Measurements from ENCODE around the gene RAB14.

Gene RAB14

DNA sequence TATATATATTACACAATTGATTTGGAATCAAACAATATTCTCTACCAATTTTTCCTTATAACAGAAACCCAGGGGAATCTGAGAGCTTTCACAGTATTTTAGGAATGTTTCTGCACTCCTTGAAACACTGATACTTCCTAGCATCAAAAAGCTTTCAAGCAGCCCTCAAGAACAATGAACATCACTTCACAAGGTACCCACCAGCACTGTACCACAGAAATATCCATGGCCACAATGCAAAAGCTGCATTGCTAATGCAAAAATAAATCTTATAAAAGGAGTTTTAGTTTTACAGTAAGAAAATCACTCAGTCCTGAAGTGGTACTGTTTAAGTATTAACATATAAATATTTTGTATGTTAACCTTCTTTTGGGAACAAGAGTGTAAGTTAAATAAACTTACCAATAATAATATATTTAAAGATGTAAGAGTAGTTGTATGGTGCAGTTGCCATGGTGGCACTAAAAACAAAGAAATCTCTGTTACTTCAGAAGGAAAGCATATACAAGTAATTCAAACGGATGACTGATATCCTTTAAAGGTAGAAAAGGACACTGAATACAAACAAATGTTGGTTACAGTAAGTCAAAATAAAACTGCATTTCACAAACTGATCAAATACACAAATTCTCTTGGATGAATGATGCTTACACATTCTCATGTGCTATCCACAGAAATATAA, 8.6 kb downstream of the RAB14 start:
- H3K27me3 ChIP-seq (ENCODE audit: control insufficient read depth, insufficient read depth, low read length, poor library complexity, severe bottlenecking) = no peaks in the 10 kb centered on the region
- H3K4me1 ChIP-seq (ENCODE audit: control insufficient read depth, insufficient read depth, low read length) = no peaks in the 10 kb centered on the region
- H3K9me3 ChIP-seq (ENCODE audit: control insufficient read depth, low read length) = no peaks in the 10 kb centered on the region
- WGBS, 2 experiments = 80 to 92% methylated on average over 1 of the region's 1 CpG
- H3K27ac ChIP-seq (ENCODE audit: insufficient read depth, low read depth, low read length, poor library complexity, severe bottlenecking) = no peak overlapping the region
- H3K36me3 ChIP-seq (ENCODE audit: control insufficient read depth, insufficient read depth, low read length) = no peaks in the 10 kb centered on the region
- no peak overlapping the region for H3K4me3 ChIP-seq (ENCODE audit: insufficient read depth, low read depth, low read length)

- Histone ChIP-seq H3K27me3 (ENCODE audit: control insufficient read depth, insufficient read depth, low read length, poor library complexity, severe bottlenecking) (no peaks in the 10 kb centered on the region), H3K9me3 (ENCODE audit: control insufficient read depth, low read length) (no peaks in the 10 kb centered on the region), H3K27ac (ENCODE audit: insufficient read depth, low read depth, low read length, poor library complexity, severe bottlenecking) (no peak overlapping the region), H3K36me3 (ENCODE audit: control insufficient read depth, insufficient read depth, low read length) (no peaks in the 10 kb centered on the region), H3K4me1 (ENCODE audit: control insufficient read depth, insufficient read depth, low read length) (no peaks in the 10 kb centered on the region), H3K4me3 (ENCODE audit: insufficient read depth, low read depth, low read length) (no peak overlapping the region)
- 100% methylated on average over 1 of the region's 1 CpG for WGBS, 2 experiments
Observed at GRCh38 chr9:121192518-121192917, 9.2 kb downstream of the RAB14 start.

DNA sequence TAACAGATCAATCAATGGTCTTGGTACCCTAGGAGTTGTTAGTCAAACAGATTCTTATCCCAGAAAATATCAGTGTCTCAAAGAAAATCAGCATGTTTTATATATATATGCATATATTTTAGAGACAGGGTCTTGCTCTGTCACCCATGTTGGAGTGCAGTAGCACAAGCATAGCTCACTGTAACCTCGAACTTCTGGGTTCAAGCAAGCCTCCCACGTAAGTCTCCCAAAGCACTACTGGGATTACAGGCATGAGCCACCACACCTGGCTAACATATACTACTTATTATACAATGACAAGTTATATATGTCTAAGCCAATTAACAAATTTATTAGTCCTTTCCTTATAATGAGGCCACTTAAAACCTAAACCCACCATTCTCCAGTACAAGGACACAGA, 10.4 kb downstream of the RAB14 start:
- Histone ChIP-seq H3K9me3 (ENCODE audit: control insufficient read depth, low read length) (no peaks in the 10 kb centered on the region), H3K36me3 (ENCODE audit: control insufficient read depth, insufficient read depth, low read length) (no peaks in the 10 kb centered on the region), H3K4me3 (ENCODE audit: insufficient read depth, low read depth, low read length) (no peak overlapping the region), H3K27me3 (ENCODE audit: control insufficient read depth, insufficient read depth, low read length, poor library complexity, severe bottlenecking) (no peaks in the 10 kb centered on the region), H3K27ac (ENCODE audit: insufficient read depth, low read depth, low read length, poor library complexity, severe bottlenecking) (no peak overlapping the region), H3K4me1 (ENCODE audit: control insufficient read depth, insufficient read depth, low read length) (no peaks in the 10 kb centered on the region)
- 94 to 96% methylated on average over 2 of the region's 2 CpGs for WGBS, 2 experiments

DNA sequence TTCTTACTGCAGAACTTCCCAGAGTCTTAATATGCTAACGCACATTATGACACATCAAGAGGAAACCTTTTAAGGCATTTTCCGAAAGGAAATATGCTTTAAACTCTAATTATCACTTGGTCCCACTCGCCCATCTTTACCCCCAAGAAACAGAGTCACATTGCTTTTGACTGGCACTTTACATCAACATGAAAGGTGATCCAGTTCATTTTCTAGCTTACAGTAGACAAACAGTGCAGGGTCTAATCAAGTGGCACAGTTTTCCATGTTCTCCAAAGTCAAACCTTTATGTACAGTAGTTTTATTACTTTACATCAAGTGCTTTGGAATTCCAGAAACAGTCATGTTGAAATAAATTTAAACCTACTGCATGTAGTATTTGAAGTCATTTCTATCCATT, 12.0 kb downstream of the RAB14 start:
- no peak overlapping the region for H3K4me3 ChIP-seq (ENCODE audit: insufficient read depth, low read depth, low read length)
- 91 to 97% methylated on average over 3 of the region's 3 CpGs for WGBS, 2 experiments
- H3K9me3 ChIP-seq (ENCODE audit: control insufficient read depth, low read length) = no peaks in the 10 kb centered on the region
- no peaks in the 10 kb centered on the region for H3K27me3 ChIP-seq (ENCODE audit: control insufficient read depth, insufficient read depth, low read length, poor library complexity, severe bottlenecking)
- no peaks in the 10 kb centered on the region for H3K36me3 ChIP-seq (ENCODE audit: control insufficient read depth, insufficient read depth, low read length)
- H3K27ac ChIP-seq (ENCODE audit: insufficient read depth, low read depth, low read length, poor library complexity, severe bottlenecking) = no peak overlapping the region
- no peaks in the 10 kb centered on the region for H3K4me1 ChIP-seq (ENCODE audit: control insufficient read depth, insufficient read depth, low read length)

- no peak overlapping the region for H3K4me3 ChIP-seq (ENCODE audit: insufficient read depth, low read depth, low read length)
- H3K27me3 ChIP-seq (ENCODE audit: control insufficient read depth, insufficient read depth, low read length, poor library complexity, severe bottlenecking) = no peaks in the 10 kb centered on the region
- no peak overlapping the region for H3K27ac ChIP-seq (ENCODE audit: insufficient read depth, low read depth, low read length, poor library complexity, severe bottlenecking)
- WGBS, 2 experiments = 71 to 100% methylated on average over 1 of the region's 1 CpG
- H3K4me1 ChIP-seq (ENCODE audit: control insufficient read depth, insufficient read depth, low read length) = no peaks in the 10 kb centered on the region
- no peaks in the 10 kb centered on the region for H3K9me3 ChIP-seq (ENCODE audit: control insufficient read depth, low read length)
- H3K36me3 ChIP-seq (ENCODE audit: control insufficient read depth, insufficient read depth, low read length) = no peaks in the 10 kb centered on the region
Observed at GRCh38 chr9:121189006-121189405, 12.7 kb downstream of the RAB14 start.

DNA sequence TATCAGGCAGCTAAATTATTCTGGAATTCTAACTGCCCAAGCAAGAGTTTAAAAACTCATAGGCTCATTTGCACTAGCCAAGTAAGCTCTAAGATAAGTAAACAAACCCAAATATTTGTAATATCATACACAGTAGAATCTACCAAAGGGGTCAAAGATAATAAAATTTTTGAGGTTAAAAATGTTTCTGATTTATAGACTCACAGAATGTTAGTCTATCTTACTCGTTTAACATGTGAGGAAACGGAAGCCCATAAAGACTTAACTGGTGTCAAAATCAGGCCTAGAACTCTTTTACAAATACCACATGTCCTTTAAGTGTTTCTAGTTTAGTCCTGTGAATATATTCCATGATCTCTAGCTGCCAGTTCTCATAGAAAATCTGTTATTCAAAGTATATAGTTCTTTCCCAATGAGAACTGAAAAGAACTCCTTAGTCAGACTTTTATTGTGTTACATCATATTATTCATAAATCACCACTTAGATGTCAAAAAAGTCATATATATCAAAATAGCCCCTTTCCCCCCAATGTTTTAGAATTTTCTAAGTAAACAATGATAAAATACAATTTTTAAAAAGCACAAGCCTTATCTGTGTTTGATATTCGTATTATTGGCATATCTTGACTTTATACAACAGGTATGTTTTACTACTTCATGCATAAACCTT, 13.9 kb downstream of the RAB14 start:
- WGBS, 2 experiments = 87 to 98% methylated on average over 3 of the region's 3 CpGs
- Histone ChIP-seq H3K27me3 (ENCODE audit: control insufficient read depth, insufficient read depth, low read length, poor library complexity, severe bottlenecking) (no peaks in the 10 kb centered on the region), H3K36me3 (ENCODE audit: control insufficient read depth, insufficient read depth, low read length) (peaks cover 5% of the 10 kb centered on the region), H3K9me3 (ENCODE audit: control insufficient read depth, low read length) (no peaks in the 10 kb centered on the region), H3K4me1 (ENCODE audit: control insufficient read depth, insufficient read depth, low read length) (no peaks in the 10 kb centered on the region), H3K27ac (ENCODE audit: insufficient read depth, low read depth, low read length, poor library complexity, severe bottlenecking) (no peak overlapping the region), H3K4me3 (ENCODE audit: insufficient read depth, low read depth, low read length) (no peak overlapping the region)

GRCh38 chr9:121185774-121186403, 15.8 kb downstream of the RAB14 start:
- Histone ChIP-seq H3K4me1 (ENCODE audit: control insufficient read depth, insufficient read depth, low read length) (no peaks in the 10 kb centered on the region), H3K36me3 (ENCODE audit: control insufficient read depth, insufficient read depth, low read length) (peaks cover 8% of the 10 kb centered on the region), H3K27ac (ENCODE audit: insufficient read depth, low read depth, low read length, poor library complexity, severe bottlenecking) (no peak overlapping the region), H3K27me3 (ENCODE audit: control insufficient read depth, insufficient read depth, low read length, poor library complexity, severe bottlenecking) (no peaks in the 10 kb centered on the region), H3K4me3 (ENCODE audit: insufficient read depth, low read depth, low read length) (no peak overlapping the region), H3K9me3 (ENCODE audit: control insufficient read depth, low read length) (no peaks in the 10 kb centered on the region)
- 92 to 95% methylated on average over 4 of the region's 4 CpGs for WGBS, 2 experiments

- WGBS, 2 experiments = 99 to 100% methylated on average over 2 of the region's 3 CpGs
- Histone ChIP-seq H3K27ac (ENCODE audit: insufficient read depth, low read depth, low read length, poor library complexity, severe bottlenecking) (no peak overlapping the region), H3K27me3 (ENCODE audit: control insufficient read depth, insufficient read depth, low read length, poor library complexity, severe bottlenecking) (no peaks in the 10 kb centered on the region), H3K9me3 (ENCODE audit: control insufficient read depth, low read length) (no peaks in the 10 kb centered on the region), H3K4me1 (ENCODE audit: control insufficient read depth, insufficient read depth, low read length) (no peaks in the 10 kb centered on the region), H3K4me3 (ENCODE audit: insufficient read depth, low read depth, low read length) (no peak overlapping the region), H3K36me3 (ENCODE audit: control insufficient read depth, insufficient read depth, low read length) (peaks cover 8% of the 10 kb centered on the region)
Observed at GRCh38 chr9:121185178-121185745, 16.4 kb downstream of the RAB14 start.

GRCh38 chr9:121184463-121184862, 17.2 kb downstream of the RAB14 start:
- Histone ChIP-seq H3K9me3 (ENCODE audit: control insufficient read depth, low read length) (no peaks in the 10 kb centered on the region), H3K27ac (ENCODE audit: insufficient read depth, low read depth, low read length, poor library complexity, severe bottlenecking) (no peak overlapping the region), H3K4me3 (ENCODE audit: insufficient read depth, low read depth, low read length) (no peak overlapping the region), H3K27me3 (ENCODE audit: control insufficient read depth, insufficient read depth, low read length, poor library complexity, severe bottlenecking) (no peaks in the 10 kb centered on the region), H3K4me1 (ENCODE audit: control insufficient read depth, insufficient read depth, low read length) (no peaks in the 10 kb centered on the region), H3K36me3 (ENCODE audit: control insufficient read depth, insufficient read depth, low read length) (peaks cover 8% of the 10 kb centered on the region)

DNA sequence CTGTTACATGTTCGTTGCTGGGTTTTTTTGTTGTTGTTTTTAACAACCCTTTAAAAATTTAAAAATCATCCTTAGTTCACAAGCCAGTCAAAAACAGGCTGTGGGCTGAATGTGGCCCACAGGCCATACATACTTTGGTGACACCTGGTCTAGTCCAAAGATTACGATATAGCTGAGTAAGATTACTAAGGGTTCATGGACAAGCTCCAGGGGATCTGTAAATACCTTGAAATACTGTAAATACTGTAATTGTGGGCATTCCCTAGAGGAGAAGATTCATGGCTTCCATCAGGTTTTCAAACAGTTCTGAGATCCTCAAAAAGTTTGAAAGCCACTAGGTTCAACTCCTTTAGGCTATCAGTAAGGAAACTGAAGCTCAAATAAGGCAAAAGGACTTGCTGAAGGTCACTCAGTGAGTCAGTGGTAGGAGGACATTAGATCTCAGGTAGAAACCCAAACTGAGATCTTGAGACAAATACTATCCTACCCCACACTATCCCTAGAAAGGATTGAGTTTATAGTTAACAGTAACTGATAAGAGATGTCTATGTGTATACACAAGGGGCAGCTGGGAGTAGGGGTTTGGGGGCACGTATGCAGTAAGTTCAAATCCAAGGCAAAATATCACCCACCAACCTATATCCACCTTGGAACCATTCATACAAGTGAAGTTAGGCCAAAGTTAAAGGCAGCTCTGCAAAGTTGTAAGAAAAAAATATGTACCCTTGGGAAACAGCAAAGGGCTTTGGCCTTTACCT, 17.8 kb downstream of the RAB14 start:
- peaks cover 8% of the 10 kb centered on the region for H3K36me3 ChIP-seq (ENCODE audit: control insufficient read depth, insufficient read depth, low read length)
- H3K4me1 ChIP-seq (ENCODE audit: control insufficient read depth, insufficient read depth, low read length) = no peaks in the 10 kb centered on the region
- no peaks in the 10 kb centered on the region for H3K9me3 ChIP-seq (ENCODE audit: control insufficient read depth, low read length)
- no peak overlapping the region for H3K27ac ChIP-seq (ENCODE audit: insufficient read depth, low read depth, low read length, poor library complexity, severe bottlenecking)
- no peaks in the 10 kb centered on the region for H3K27me3 ChIP-seq (ENCODE audit: control insufficient read depth, insufficient read depth, low read length, poor library complexity, severe bottlenecking)
- H3K4me3 ChIP-seq (ENCODE audit: insufficient read depth, low read depth, low read length) = no peak overlapping the region
- 90 to 100% methylated on average over 1 to 2 of the region's 3 CpGs for WGBS, 2 experiments

Data from ectodermal cell (in vitro differentiated cells).